GM12873 (cell line): ENCODE results near the gene PNPLA8.

Experiments used
- CTCF ChIP-seq: IDR thresholded peaks from 2 replicates; pipeline ENCODE4 v1.5.1; 2012; ENCODE audit warnings: low read depth, mild to moderate bottlenecking, moderate library complexity, low read length, control low read depth; ENCODE audit not compliant: insufficient read depth; ENCODE audit errors: missing control alignments

The PNPLA8 gene

GRCh38 chr7:108517951-108518350, 8.0 kb downstream of the PNPLA8 start:
- no peak for TF ChIP-seq CTCF

GRCh38 chr7:108515630-108516029, 10.3 kb downstream of the PNPLA8 start:
- TF ChIP-seq CTCF = no peak

DNA sequence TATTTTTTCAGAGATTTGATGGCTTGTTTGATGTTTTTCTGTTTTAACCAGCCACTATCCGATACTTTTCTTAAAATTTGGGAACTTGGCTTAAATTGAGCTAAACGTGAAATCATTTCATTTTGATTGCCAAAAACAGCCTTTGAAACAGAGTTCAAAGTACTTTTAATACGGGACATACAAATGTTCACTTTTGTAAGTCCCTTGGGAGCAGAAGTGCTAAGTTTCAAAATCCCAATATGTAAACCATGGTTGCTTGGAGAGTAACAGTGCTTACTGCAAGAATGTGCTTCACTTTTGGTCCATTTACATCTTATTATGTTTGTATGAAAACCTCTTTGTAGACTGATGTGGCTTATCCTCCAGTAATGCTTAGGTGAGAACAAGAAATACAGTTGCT, 10.9 kb downstream of the PNPLA8 start:
- TF ChIP-seq CTCF = no peak

DNA sequence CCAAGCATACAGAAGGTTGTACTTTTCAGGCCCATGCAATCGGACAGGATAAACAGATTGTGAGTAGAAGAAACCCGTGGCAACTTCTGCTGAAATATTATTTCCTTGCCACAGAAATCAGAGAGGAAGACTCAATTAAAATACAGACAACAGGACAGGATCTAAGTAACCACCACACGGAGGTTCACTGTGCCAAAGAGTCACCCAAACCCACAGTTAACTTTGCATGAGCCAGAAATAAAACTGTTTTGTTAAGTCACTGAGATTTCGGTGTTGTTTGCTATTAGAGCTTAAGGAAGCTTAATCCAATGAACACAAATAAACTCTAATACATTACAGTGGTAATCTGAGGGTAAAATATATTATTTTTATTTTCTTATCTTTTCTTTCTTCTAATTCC, 14.0 kb downstream of the PNPLA8 start:
- no peak for TF ChIP-seq CTCF

DNA sequence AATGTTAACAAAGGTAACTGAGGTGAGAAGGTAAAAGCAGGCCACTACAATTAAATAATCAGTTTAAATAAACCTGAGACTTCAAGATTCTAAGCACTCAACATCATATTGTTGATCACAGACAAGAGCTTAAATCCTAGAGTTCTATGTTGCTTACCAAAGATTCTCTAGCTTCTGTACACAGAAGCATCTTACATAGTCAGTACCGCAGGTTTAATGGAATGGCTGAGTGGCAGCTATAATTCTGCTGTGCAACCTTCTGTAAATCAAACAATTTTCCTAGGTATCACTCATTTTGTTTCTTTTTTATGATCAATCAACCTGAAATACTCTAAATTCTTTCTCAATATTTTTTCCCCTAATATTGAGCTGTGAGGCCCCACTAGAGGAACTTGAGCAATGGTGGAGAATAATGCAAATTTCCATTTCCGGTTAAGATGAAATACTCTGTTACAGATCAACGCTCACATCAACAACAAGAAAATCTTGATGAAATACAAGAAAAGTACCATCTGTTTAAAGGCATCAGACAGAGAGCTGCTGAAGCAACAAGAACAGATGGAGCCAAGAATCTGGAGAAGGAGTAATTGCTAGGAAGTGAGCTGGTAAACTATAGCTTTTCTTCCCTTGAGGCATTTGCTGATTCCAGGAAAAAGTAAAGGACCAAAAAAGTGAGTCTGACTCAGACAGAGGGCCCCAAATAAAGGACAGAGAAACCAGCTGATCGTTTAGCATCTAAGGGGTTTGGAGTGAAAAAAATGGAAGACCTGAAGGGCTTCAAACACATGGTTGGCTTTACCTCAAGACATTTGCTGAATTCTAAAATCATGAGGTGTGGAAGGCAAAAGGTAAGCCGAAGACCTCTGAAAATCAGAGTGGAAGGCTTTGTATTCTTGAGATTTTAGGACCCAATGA, 22.6 kb downstream of the PNPLA8 start:
- no peak for TF ChIP-seq CTCF

DNA sequence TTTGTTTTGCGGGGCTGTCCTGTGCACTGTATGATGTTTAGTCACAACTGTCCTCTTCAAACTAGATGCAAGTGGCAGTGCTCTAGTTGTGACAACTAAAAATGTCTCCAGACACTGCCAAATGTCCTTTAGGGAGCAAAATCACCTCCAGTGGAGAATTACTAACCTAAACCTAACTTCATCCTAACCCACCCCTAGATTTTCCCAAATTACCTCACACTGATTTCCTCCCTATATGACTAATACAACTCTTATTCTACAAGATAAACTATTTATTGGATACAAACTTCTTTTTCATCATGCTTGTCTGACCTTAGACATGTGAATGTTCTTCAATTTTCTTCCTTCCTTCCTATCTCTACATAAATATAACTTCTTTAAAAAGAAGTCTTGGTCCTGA, 26.4 kb downstream of the PNPLA8 start:
- no peak for TF ChIP-seq CTCF

DNA sequence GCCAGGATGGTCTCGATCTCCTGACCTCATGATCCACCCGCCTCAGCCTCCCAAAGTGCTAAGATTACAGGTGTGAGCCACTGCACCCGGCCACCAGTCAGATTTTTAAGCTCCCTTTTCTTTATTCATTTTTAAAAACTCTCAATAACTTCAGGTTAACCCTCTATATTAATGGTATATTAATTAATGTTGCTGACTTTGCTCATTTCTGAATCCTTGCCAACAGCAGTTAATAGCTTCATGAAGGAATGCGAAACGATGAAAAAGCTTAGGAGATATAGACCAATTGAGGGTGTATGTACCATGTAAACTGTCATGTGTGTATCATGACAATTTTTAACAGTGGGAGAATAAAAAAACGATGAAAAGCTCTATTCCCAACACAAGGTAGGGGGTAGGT, 27.5 kb downstream of the PNPLA8 start:
- TF ChIP-seq CTCF = no peak
